Upper lobe of right lung (tissue), 1 donor: ENCODE measurements around the gene EVL. TPM values are rescaled to one million over a fixed set of nuclear protein-coding genes. Genes with fewer than 3 reads are reported as not detected.

ENCODE experiments used
- ATAC-seq: fragments of 200-7000 bp; cut with Tn5 transposase; one replicate; pipeline ENCODE4 v1.9.1; 2020; ENCODE audit warnings: mild to moderate bottlenecking, moderate library complexity
- DNase-seq: peaks from one replicate; pipeline ENCODE4 v3.0.0-alpha.2; 2020
- H3K27ac ChIP-seq: fragments of 200-600 bp; one replicate; pipeline ENCODE4 v1.8.0; 2022
- H3K27me3 ChIP-seq: fragments of 200-600 bp; one replicate; pipeline ENCODE4 v1.8.0; 2022; ENCODE audit warnings: mild to moderate bottlenecking
- H3K36me3 ChIP-seq: fragments of 200-600 bp; one replicate; pipeline ENCODE4 v1.8.0; 2022
- H3K4me1 ChIP-seq: fragments of 200-600 bp; one replicate; pipeline ENCODE4 v1.8.0; 2022
- H3K4me3 ChIP-seq: fragments of 200-600 bp; one replicate; pipeline ENCODE4 v1.8.0; 2022; ENCODE audit warnings: mild to moderate bottlenecking
- H3K9me3 ChIP-seq: fragments of 200-600 bp; one replicate; pipeline ENCODE4 v1.8.0; 2022
- intact Hi-C: fragments of 100-400 bp; cut with DNase I; formaldehyde crosslinking; loops from one replicate; pipeline ENCODE4 v1.11.0; 2022
- total RNA-seq: library from RNA; stranded (reverse); fragmentation: NEBNext Ultra II Directional; extraction: Animal tissue kit (Norgen Biotek cat#: 25700); gene quantifications from one replicate; pipeline ENCODE4 v1.2.1, GENCODE V29; 2021
- TF ChIP-seq, protein P1 (sequence below): fragments of 200-600 bp; IDR thresholded peaks from one replicate; pipeline ENCODE4 v1.8.0; 2022; ENCODE audit warnings: antibody characterized with exemption
- donor health status: DM: no; HTN: yes; CAD: no; lungs with severe emphysema.

The EVL gene
- total RNA-seq, 1 donor from 2014 or later = 206 TPM

DNA sequence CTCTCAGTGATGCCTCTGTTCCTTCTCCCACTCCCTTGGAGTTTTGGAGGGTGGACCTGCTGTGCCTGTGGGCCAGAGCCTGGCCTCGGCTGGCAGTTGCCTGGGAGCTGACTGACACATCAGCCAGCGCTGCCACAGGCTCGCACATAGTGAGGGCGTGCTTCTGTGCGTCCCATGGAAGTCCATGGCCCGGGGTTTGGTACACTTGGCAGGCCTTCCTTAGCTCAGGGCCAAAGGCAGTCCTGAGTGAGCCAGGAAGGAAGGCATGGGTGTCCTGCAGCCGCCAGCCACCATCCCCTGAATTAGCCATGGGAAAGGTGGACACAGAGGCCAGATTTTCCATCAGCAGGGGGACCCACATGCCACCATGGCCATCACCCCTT lies 95.3 kb downstream of the EVL start:
- intact Hi-C loops = no loop called here
- Histone ChIP-seq H3K4me3 (no peak overlapping the region), H3K27me3 (peaks cover 26% of the 10 kb centered on the region), H3K4me1 (peaks cover 13% of the 10 kb centered on the region), H3K27ac (no peak overlapping the region), H3K36me3 (no peaks in the 10 kb centered on the region), H3K9me3 (no peaks in the 10 kb centered on the region)
- no peak for ATAC-seq
- TF ChIP-seq, protein P1, sequence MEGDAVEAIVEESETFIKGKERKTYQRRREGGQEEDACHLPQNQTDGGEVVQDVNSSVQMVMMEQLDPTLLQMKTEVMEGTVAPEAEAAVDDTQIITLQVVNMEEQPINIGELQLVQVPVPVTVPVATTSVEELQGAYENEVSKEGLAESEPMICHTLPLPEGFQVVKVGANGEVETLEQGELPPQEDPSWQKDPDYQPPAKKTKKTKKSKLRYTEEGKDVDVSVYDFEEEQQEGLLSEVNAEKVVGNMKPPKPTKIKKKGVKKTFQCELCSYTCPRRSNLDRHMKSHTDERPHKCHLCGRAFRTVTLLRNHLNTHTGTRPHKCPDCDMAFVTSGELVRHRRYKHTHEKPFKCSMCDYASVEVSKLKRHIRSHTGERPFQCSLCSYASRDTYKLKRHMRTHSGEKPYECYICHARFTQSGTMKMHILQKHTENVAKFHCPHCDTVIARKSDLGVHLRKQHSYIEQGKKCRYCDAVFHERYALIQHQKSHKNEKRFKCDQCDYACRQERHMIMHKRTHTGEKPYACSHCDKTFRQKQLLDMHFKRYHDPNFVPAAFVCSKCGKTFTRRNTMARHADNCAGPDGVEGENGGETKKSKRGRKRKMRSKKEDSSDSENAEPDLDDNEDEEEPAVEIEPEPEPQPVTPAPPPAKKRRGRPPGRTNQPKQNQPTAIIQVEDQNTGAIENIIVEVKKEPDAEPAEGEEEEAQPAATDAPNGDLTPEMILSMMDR = no peak
- DNase-seq = no peak

DNA sequence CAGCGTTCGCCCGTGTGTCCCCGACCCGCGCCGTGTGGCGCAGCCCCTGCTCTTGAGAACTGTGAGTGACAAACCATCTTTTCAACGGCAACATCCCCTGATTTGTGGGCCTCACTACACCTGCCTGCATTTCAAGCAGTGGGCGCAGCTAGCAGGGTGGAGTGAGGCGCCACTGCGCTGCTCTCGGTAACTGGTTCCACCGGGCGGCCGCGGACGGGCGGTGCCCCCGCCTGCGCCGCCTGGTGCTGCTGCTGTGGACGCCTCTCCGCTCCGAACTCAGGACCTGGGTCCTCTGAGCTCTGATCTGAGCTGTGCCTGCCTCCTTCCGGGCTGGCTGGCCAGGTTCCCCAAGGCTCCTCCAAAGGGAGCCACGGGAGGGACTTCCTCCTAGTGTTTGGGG lies 100.2 kb downstream of the EVL start:
- Histone ChIP-seq H3K27me3 (peaks cover 4% of the 10 kb centered on the region), H3K9me3 (no peaks in the 10 kb centered on the region), H3K4me1 (no peaks in the 10 kb centered on the region), H3K4me3 (no peak overlapping the region), H3K36me3 (no peaks in the 10 kb centered on the region), H3K27ac (no peak overlapping the region)
- ATAC-seq (peak; percentile 82), DNase-seq (peak; percentile 77)
- intact Hi-C loops = no loop called here
- TF ChIP-seq, protein P1 = no peak

DNA sequence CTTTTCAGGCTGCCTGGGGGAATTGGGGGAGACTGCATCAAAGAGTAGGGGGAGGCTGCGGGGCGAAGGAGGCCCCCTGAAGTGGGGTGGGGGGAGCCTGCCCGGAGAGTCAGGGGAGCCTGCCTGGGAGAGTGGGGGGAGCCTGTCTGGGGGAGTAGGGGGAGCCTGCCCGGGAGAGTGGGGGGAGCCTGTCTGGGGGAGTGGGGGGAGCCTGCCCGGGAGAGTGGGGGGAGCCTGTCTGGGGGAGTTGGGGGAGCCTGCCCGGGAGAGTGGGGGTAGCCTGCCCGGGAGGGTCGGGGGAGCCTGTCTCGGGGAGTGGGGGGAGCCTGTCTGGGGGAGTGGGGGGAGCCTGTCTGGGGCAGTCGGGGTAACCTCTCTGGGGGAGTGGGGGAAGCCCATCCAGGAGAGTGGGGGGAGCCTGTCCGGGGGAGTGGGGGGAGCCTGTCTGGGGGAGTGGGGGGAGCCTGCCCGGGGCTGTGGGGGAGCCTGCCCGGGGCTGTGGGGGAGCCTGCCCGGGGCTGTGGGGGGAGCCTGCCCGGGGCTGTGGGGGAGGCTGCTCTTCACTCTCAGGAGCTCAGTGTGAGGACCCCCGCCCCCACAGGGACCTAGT lies 100.7 kb downstream of the EVL start:
- Histone ChIP-seq H3K27ac (no peak overlapping the region), H3K9me3 (no peaks in the 10 kb centered on the region), H3K4me1 (no peaks in the 10 kb centered on the region), H3K4me3 (peak overlapping the region; percentile 24), H3K36me3 (no peaks in the 10 kb centered on the region), H3K27me3 (no peaks in the 10 kb centered on the region)
- ATAC-seq = no peak
- TF ChIP-seq, protein P1 = no peak
- DNase-seq = no peak
- intact Hi-C loops = no loop called here

DNA sequence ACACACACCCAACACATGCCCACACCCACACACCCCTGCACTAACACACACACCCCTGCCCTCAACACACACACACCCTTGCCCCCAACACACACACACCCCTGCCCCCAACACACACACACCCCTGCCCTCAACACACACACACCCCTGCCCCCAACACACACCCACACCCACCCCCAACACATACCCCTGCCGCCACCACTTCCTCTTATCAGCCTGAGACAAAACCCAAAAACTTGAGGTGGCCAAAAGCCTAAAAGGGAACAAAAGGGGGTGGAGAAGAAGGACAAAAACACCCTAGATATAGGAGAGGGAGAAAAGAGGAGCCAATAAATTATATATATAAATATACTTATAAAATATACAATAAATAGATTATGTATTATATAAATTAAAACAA lies 103.3 kb downstream of the EVL start:
- no peaks in the 10 kb centered on the region for H3K4me1 ChIP-seq
- TF ChIP-seq, protein P1 = no peak
- ATAC-seq = no peak

DNA sequence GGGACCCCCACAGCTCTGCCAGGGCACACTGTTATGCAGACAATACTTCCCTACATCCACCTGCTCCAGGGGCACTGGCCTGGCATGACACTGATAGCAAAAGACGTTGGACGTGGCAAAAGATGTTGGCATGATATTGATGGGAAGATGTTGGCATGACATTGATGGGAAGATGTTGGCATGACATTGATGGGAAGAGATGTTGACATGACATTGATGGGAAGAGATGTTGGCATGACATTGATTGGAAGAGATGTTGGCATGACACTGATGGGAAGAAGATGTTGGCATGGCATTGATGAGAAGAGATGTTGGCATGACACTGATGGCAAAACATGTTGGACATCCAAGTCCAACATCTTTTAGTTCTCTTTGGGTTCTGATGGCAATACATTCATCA lies 105.7 kb downstream of the EVL start:
- intact Hi-C loops = no loop called here
- TF ChIP-seq, protein P1 = no peak
- ATAC-seq = no peak

More for the DNA sequence above, 103.3 kb downstream of the EVL start:
- intact Hi-C loops = no loop called here
- H3K9me3 ChIP-seq = no peaks in the 10 kb centered on the region
- no peaks in the 10 kb centered on the region for H3K27me3 ChIP-seq
- H3K4me3 ChIP-seq = no peak overlapping the region
- H3K27ac ChIP-seq = no peak overlapping the region
- no peaks in the 10 kb centered on the region for H3K36me3 ChIP-seq
- no peak for DNase-seq

DNA sequence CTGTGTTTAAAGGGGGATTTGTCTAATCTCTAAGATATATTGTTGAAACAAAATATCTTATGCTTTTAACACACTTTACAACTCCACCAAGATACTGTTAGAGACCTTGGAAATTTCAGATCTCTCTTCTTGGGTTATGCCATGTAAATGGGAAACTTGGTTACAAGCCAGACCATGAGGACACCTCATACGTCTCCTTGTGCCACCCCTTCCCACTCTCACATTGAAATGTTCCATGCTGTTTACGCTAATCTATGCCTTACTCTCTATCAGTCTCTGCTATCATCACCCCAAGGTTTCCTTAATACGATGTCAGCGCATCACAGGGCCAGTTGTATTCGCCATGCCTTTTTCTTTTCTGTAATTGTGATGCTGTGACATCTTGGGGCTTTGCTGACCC lies 107.6 kb downstream of the EVL start:
- Histone ChIP-seq H3K4me3 (no peak overlapping the region), H3K27me3 (no peaks in the 10 kb centered on the region), H3K36me3 (no peaks in the 10 kb centered on the region), H3K4me1 (no peaks in the 10 kb centered on the region), H3K27ac (no peak overlapping the region), H3K9me3 (no peaks in the 10 kb centered on the region)
- no peak for ATAC-seq
- TF ChIP-seq, protein P1 = no peak
- DNase-seq = no peak
- intact Hi-C loops = no loop called here

More for the DNA sequence above, 105.7 kb downstream of the EVL start:
- H3K36me3 ChIP-seq = no peaks in the 10 kb centered on the region
- H3K27me3 ChIP-seq = no peaks in the 10 kb centered on the region
- no peak for DNase-seq
- H3K27ac ChIP-seq = no peak overlapping the region
- no peaks in the 10 kb centered on the region for H3K9me3 ChIP-seq
- no peaks in the 10 kb centered on the region for H3K4me1 ChIP-seq
- H3K4me3 ChIP-seq = no peak overlapping the region
